ENCODE data around the gene CDK5.
"Not testable (repeated sequence)": the region's sequence is repeated elsewhere in the genome, so short reads cannot be mapped to it uniquely, and the experiment has no call there.

CDK5 gene

GRCh38 chr7:151013733-151014497, 43.8 kb downstream of the CDK5 start:
- DNase-seq (ENCODE audit: low read depth), result peak; percentile 74

GRCh38 chr7:151013356-151013732, 44.4 kb downstream of the CDK5 start:
- no peak for DNase-seq (ENCODE audit: low read depth)

GRCh38 chr7:151012911-151013347, 44.8 kb downstream of the CDK5 start:
- DNase-seq (ENCODE audit: low read depth), result no peak

GRCh38 chr7:151012031-151012692, 45.5 kb downstream of the CDK5 start:
- no peak for DNase-seq (ENCODE audit: low read depth)

GRCh38 chr7:151011616-151012015, 46.1 kb downstream of the CDK5 start:
- not testable (repeated sequence) for DNase-seq (ENCODE audit: low read depth)

- DNase-seq (ENCODE audit: low read depth), result no peak
Observed at GRCh38 chr7:151011097-151011409, 46.6 kb downstream of the CDK5 start.

- peak; percentile 31 for DNase-seq (ENCODE audit: low read depth)
Observed at GRCh38 chr7:151010307-151011096, 47.2 kb downstream of the CDK5 start.

- no peak for DNase-seq (ENCODE audit: low read depth)
Observed at GRCh38 chr7:151010037-151010306, 47.7 kb downstream of the CDK5 start.

GRCh38 chr7:151009327-151010036, 48.2 kb downstream of the CDK5 start:
- no peak for DNase-seq (ENCODE audit: low read depth)

GRCh38 chr7:151008511-151009323, 49.0 kb downstream of the CDK5 start:
- DNase-seq (ENCODE audit: low read depth), result peak; percentile 79

GRCh38 chr7:151008143-151008510, 49.6 kb downstream of the CDK5 start:
- no peak for DNase-seq (ENCODE audit: low read depth)

- DNase-seq (ENCODE audit: low read depth), result no peak
Observed at GRCh38 chr7:151007469-151007898, 50.2 kb downstream of the CDK5 start.

- no peak for DNase-seq (ENCODE audit: low read depth)
Observed at GRCh38 chr7:151006590-151007300, 51.0 kb downstream of the CDK5 start.

GRCh38 chr7:151005566-151005965, 52.1 kb downstream of the CDK5 start:
- no peak for DNase-seq (ENCODE audit: low read depth)
